ENCODE results near the gene ABHD4.

- no peak for TF ChIP-seq CTCF (IDR thresholded peaks at IDR 0.05; ENCODE audit: low read length)
- TF ChIP-seq EZH2 (optimal IDR thresholded peaks at IDR 0.05; ENCODE audit: low read depth, low read length) = no peak
- TF ChIP-seq EZH2phosphoT487 (IDR thresholded peaks at IDR 0.05; ENCODE audit: low read length) = no peak
These were observed 32.4 kb downstream of the ABHD4 start for GRCh38 chr14:22630486-22630885.

Measured in MM.1S (cell line).